Testis (tissue), 3 donors: ENCODE results near the gene HGFAC. TPM values are rescaled to one million over a fixed set of nuclear protein-coding genes. Genes with fewer than 3 reads are reported as not detected.

Experiments used
- DNase-seq: peaks from one replicate; pipeline ENCODE4 v3.0.0-alpha.2; 2019
- H3K27ac ChIP-seq, 2 donors: fragments of 200-600 bp; sonication (generic); one replicate each; pipeline ENCODE4 v1.5.1; 2019
- H3K27me3 ChIP-seq: fragments of 200-600 bp; sonication (generic); one replicate; pipeline ENCODE4 v1.5.1; 2019
- H3K36me3 ChIP-seq: fragments of 200-600 bp; sonication (generic); one replicate; pipeline ENCODE4 v1.5.1; 2017; ENCODE audit warnings: low read depth; ENCODE audit errors: missing control alignments
- H3K4me1 ChIP-seq: fragments of 200-600 bp; sonication (generic); one replicate; pipeline ENCODE4 v1.5.1; 2019
- H3K4me3 ChIP-seq, 2 donors: fragments of 200-600 bp; sonication (generic); one replicate each; pipeline ENCODE4 v1.5.1; 2017 to 2019
- H3K9me3 ChIP-seq: fragments of 200-600 bp; sonication (generic); one replicate; pipeline ENCODE4 v1.5.1; 2017
- CTCF ChIP-seq, 3 experiments: fragments of 450-650 bp in 2 of 3; fragments of 200-600 bp in 1 of 3; sonication (generic) in 1 of 3; IDR thresholded peaks; one replicate each; pipeline ENCODE4 v1.5.1; 2016 to 2019; ENCODE audit warnings: antibody characterized with exemption in 3 of 3, mild to moderate bottlenecking in 2 of 3, moderate library complexity in 1 of 3
- POLR2A ChIP-seq: fragments of 450-650 bp; IDR thresholded peaks from one replicate; pipeline ENCODE4 v1.6.1; 2017; ENCODE audit warnings: antibody characterized with exemption, mild to moderate bottlenecking, moderate library complexity
- WGBS, 2 donors: methylation state at CpG; one replicate each; pipeline ENCODE4 v1.1.5; 2018; 5-methylcytosine and 5-hydroxymethylcytosine counted together
- intact Hi-C: fragments of 100-400 bp; cut with DNase I; formaldehyde crosslinking; loops from one replicate; pipeline ENCODE4 v1.15.1; 2023; ENCODE audit warnings: low total_unique reads
- polyA plus RNA-seq: library from polyadenylated mRNA; stranded (reverse); fragments of 350-450 nt; fragmentation: Illumina TruSeq; extraction: RNeasy Lipid Tissue Mini Kit (QIAGEN cat#74804); gene quantifications from one replicate; pipeline ENCODE4 v1.2.3, GENCODE V29; 2014; ENCODE audit warnings: low read depth, low replicate concordance; ENCODE audit not compliant: insufficient read depth
- total RNA-seq, 2 donors: library from RNA; depleted of rRNA; stranded (reverse); fragments of >200 nt; gene quantifications; one replicate each; pipeline ENCODE4 v1.2.3, GENCODE V29; 2016

Gene HGFAC
- total and polyA plus RNA-seq, 3 donors from 2014 or later, result 15.5 to 72.3 (median 16.8) TPM

- DNase-seq, result no peak
These were observed 50.1 kb downstream of the HGFAC start for GRCh38 chr4:3491681-3492405.

GRCh38 chr4:3492741-3493719 is 51.3 kb downstream of the HGFAC start:
- Histone ChIP-seq H3K4me3 (no peak overlapping the region), H3K36me3 (no peaks in the 10 kb centered on the region), H3K9me3 (no peaks in the 10 kb centered on the region), H3K27me3 (no peaks in the 10 kb centered on the region), H3K27ac (no peak overlapping the region), H3K4me1 (peaks cover 7% of the 10 kb centered on the region)
- no peak for DNase-seq
- WGBS, 2 donors, result 74 to 76% methylated on average over 6 to 54 of the region's 55 CpGs
- intact Hi-C loops, result no loop called here
- TF ChIP-seq CTCF (IDR thresholded peaks at IDR 0.05) (no peak), POLR2A (no peak)

More at GRCh38 chr4:3491681-3492405, 50.1 kb downstream of the HGFAC start:
- 58 to 73% methylated on average over 10 to 17 of the region's 17 CpGs for WGBS, 2 donors
- intact Hi-C loops, result no loop called here
- no peak overlapping the region for H3K27ac ChIP-seq
- H3K27me3 ChIP-seq, result no peaks in the 10 kb centered on the region
- no peaks in the 10 kb centered on the region for H3K9me3 ChIP-seq
- H3K4me3 ChIP-seq, result no peak overlapping the region
- TF ChIP-seq CTCF (IDR thresholded peaks at IDR 0.05) (no peak), POLR2A (no peak)
- no peaks in the 10 kb centered on the region for H3K36me3 ChIP-seq
- no peaks in the 10 kb centered on the region for H3K4me1 ChIP-seq

GRCh38 chr4:3493720-3494461 is 52.1 kb downstream of the HGFAC start:
- H3K9me3 ChIP-seq, result no peaks in the 10 kb centered on the region
- no peak for DNase-seq
- no peak for TF ChIP-seq CTCF (IDR thresholded peaks at IDR 0.05)
- 72 to 81% methylated on average over 9 to 19 of the region's 20 CpGs for WGBS, 2 donors
- no peak overlapping the region for H3K4me3 ChIP-seq
- no peaks in the 10 kb centered on the region for H3K36me3 ChIP-seq
- H3K27me3 ChIP-seq, result no peaks in the 10 kb centered on the region
- H3K27ac ChIP-seq, result no peak overlapping the region
- intact Hi-C loops, result no loop called here
- peaks cover 15% of the 10 kb centered on the region for H3K4me1 ChIP-seq

GRCh38 chr4:3494462-3494871 is 52.7 kb downstream of the HGFAC start:
- H3K4me3 ChIP-seq, result no peak overlapping the region
- no peaks in the 10 kb centered on the region for H3K36me3 ChIP-seq
- no peak for TF ChIP-seq CTCF (IDR thresholded peaks at IDR 0.05)
- TF ChIP-seq POLR2A, result no peak
- 52 to 58% methylated on average over 11 to 15 of the region's 15 CpGs for WGBS, 2 donors
- H3K27ac ChIP-seq, result no peak overlapping the region
- no peak for DNase-seq
- H3K4me1 ChIP-seq, result peaks cover 15% of the 10 kb centered on the region
- H3K27me3 ChIP-seq, result no peaks in the 10 kb centered on the region
- intact Hi-C loops, result no loop called here
- H3K9me3 ChIP-seq, result no peaks in the 10 kb centered on the region
